Globus pallidus (tissue), 1 donor: ENCODE measurements around the gene XKR3.
"Not testable (repeated sequence)": the region's sequence is repeated elsewhere in the genome, so short reads cannot be mapped to it uniquely, and the experiment has no call there.

Experiments
- DNase-seq: peaks from one replicate; pipeline ENCODE4 v3.0.0-alpha.2; 2015; ENCODE audit warnings: low spot score

Gene XKR3

DNA sequence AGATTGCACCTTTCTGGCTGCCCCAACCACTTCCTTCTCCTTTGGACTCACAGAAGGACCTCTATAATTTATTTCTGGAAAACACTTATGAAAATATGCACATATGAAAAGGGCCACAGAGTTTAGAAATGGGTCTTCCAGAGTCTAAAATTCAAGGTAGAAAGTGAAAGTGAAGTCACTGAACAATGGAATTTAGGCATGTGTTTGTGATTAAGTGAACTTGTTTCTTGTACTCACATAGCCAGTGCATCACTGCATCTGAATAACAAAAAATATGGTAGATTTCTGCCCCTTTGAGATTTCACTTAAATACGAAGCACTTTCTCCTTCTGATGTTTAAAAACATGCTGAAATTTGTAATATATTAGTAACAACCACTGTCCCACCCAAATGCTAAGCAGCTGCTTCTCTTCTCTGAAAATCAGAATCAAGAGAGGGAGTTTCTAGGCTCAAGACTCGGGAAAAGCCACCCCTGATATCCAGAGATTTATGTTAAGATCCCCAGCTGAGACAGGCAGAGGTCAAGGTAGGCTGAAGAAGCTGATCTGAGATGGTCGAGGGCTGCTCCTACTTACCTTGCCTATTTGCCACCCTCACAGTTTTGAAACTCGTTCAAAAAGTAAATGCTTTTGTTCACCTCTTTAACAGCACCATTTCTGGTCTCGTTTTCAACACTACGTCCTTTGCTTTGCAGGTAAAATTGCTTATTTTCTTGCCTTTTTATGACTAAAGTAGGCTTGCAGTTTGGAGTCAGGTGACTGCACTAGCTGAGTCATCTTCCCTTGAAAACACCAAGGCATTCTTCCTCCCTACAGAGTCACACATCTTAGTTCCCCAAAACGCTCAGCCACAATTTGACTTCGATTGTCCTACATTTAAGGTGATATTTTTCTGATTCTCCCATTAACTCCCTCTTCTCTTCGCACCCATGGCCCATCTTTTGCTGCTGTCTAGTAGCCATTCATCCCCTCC, at the start of gene XKR3:
XKR3 (minus strand) TSS at position 696 of the 972 bp plus-strand sequence. CDS start 17,338 bp downstream, outside the sequence.
- DNase-seq: peak; percentile 4

DNA sequence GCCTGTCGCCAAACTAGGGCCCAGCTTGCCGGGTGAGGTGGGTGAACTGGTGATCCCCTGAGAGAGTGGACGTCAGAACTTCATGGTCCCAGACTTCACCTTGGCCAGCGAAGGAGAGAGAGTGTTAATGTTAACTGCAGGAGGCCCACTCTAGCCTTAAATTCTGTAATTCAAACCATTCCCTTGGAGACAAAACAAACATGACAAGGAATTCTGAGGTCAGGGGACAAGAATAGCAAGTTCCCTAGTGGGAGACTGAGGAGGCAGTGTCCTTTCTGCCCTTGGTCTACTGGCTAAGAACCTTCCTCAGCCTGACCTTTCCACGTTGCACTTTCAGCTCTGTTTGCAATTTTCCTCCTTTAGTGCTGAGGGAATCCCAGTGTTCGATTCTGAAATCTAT, 44.4 kb upstream of the XKR3 start:
- not testable (repeated sequence) for DNase-seq

DNA sequence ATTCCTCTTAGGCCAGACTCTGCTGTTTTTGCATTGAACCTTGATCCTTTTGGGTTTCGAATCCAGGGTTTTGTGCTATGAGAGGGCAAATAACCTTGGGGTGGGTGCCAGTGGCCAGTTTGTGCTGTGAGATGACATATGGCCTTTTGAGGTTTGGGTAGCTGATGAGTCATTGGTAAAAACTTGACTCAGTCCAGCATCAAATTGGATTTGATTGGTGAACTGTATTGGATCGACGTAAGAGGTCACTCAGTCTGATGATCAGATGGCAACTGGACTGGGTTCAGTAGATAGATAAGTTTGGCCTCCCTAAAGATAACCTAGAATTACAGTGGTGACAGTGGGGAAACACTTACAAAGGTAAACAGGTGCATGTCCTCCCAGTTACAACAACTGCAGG, 41.0 kb upstream of the XKR3 start:
- no peak for DNase-seq

DNA sequence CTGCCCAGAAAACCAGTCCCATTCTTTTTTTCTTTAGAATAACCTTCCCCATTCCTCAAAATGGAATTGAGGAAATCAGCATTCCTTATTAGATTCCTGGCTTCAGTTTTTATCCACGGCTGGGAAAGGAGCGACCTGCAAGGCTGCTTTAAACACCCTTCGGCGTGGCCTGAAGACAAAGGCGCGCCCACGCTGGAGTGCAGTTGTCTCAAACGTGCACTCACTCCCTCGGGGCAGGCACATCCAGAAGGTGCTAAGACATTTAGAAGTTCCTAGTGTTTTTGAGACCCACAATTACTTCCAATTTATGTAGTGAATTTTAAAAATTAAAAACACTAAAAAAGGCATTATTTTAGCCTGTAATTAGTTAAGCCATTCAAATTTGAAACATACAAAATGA, 31.6 kb upstream of the XKR3 start:
- DNase-seq: not testable (repeated sequence)

DNA sequence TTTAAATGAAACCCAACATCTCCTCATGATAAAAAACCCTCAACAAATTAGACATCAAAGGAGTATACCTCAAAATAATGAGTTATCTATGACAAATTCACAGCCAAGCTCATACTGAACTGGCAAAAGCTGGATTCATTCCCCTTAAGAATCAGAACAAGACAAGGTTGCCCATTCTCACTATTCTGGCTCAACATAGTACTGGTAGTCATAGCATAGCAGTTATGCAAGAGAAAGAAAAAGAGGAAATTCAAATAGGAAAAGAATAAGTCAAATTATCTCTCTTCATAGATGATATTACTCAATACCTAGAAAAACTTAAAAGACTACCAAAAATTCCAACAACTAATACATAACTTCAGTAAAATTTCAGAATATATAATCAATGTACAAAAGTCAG, 29.4 kb upstream of the XKR3 start:
- DNase-seq: no peak

GRCh38 chr22:16851268-16851996, 26.2 kb upstream of the XKR3 start:
- not testable (repeated sequence) for DNase-seq

- no peak for DNase-seq
These were observed 22.1 kb upstream of the XKR3 start for GRCh38 chr22:16847271-16847670.

GRCh38 chr22:16845881-16846280, 20.7 kb upstream of the XKR3 start:
- DNase-seq: no peak

GRCh38 chr22:16845465-16845864, 20.3 kb upstream of the XKR3 start:
- DNase-seq: no peak

GRCh38 chr22:16844529-16844928, 19.3 kb upstream of the XKR3 start:
- DNase-seq: no peak

DNA sequence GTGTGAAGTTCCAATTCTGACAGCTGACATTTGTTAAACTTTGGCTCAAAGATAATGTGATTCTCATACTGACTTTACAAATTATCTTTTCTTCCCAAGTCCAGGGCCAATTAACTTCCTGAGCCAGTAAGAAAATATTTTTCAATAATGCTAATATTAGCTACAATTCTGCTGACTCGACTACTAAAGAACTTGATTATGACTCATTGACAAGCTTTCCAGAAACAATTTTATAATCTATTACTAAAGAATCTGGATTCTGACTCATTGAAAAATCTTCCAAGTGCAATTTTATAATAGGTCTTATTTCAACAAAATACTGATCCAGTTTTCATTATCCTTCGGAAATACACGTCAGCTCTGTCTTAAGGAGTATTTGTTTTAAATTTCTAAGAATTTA, 12.9 kb upstream of the XKR3 start:
- no peak for DNase-seq

GRCh38 chr22:16834971-16835370, 9.8 kb upstream of the XKR3 start:
- peak; percentile 12 for DNase-seq

DNA sequence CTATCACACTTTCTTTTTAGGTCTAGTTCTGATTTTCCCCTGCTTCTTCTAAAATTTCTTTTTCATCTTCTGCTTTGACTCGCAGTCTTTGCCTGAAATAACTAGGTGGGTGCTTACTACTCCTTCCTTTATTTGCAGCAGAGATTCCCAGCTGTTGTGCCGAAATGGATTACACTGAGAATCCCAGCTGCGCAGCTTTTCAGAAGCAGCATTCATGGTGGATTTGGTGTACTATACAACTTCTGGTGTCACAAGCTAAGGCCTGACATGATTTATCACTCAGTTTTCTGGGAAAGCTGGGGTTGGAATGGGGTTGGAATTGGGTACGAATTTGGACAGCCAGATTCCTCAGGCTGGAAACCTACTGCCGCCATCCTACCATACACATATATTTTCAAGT, 6.0 kb upstream of the XKR3 start:
- DNase-seq: no peak

GRCh38 chr22:16829985-16830384, 4.8 kb upstream of the XKR3 start:
- DNase-seq: no peak

DNA sequence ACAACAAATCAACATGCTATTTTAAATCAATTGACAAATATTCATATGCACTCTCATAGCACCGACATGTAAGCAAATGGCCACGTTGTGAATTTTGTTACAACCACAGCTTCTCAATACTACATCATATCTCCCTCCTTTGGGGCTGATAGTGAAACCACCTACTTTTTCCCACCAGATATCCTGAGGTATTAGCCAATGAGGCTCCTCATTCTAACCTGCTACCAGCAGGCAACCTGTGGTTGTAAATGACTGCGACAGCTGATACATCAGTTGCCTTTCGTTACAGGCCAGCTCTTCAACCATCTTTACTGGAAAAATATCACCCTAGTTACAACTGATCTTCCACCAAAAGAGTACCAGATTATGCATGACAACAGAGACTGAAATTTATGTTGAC, 3.7 kb upstream of the XKR3 start:
- DNase-seq: no peak

DNA sequence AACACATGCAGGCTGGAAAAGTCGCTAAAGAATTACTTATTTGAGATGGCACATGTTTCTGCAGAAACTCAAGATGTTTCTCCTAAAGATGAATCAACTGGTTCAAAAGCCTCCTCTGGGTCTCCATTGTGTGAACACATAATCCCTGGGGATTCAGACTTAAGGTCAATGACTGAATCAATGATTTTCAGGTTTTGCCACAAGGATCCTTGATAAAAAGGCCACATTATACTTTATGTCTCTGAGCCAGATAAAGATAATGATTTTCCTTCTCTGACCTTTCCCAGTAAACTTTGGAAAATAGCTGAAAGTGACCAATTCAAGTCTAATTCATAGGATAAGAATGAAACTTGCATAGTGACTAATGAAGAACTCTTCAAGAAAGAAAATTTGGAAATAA, 2.3 kb upstream of the XKR3 start:
- no peak for DNase-seq

GRCh38 chr22:16819249-16819648, 6.0 kb downstream of the XKR3 start:
- no peak for DNase-seq

DNA sequence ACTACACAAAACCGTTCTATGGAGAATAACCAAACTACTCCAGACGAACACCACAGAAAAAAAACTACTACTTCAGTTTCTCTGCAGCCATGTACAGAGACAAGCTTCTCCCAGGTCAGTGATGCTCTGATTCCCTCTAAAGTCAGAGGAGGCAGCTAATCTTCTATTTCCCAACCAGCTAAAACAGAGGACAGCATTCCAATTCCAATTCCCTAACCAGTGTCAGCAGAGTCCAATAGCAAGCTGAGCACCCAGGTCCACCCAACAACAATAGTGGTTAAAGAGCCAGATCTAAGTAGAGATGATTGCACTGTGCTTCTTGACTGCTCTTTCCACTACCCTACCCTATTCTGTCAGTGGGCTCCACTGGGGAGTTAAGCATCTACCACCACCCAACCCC, 6.7 kb downstream of the XKR3 start:
- no peak for DNase-seq

- no peak for DNase-seq
These were observed 10.1 kb downstream of the XKR3 start for GRCh38 chr22:16815073-16815472.

DNA sequence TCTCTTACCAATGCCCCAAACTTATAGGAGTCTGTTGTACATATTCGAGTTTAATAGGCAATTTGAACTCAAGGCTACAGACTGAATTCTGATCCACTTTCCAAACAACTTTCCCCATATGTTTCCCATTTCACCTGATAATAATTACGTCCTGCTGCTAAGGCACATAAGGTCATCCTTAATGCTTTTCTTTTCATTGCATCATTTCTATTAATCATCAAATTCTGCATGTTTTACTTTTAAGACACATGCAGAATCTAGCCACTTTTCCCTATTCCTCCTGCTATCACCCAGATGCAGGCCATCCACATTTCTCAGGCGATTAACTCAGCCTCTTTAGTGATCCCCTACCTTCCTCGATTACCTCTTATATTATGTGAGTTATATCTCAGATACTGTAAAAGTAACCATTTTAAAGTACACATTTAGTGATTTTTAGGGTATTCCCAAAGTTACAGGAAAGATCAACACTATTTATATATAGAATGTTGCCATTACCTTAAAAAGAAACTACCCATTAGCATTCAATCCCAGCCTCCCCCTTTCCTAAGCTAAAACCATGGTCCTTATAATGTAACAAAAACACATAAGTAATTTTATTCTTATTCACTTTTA, 14.9 kb downstream of the XKR3 start:
- no peak for DNase-seq

DNA sequence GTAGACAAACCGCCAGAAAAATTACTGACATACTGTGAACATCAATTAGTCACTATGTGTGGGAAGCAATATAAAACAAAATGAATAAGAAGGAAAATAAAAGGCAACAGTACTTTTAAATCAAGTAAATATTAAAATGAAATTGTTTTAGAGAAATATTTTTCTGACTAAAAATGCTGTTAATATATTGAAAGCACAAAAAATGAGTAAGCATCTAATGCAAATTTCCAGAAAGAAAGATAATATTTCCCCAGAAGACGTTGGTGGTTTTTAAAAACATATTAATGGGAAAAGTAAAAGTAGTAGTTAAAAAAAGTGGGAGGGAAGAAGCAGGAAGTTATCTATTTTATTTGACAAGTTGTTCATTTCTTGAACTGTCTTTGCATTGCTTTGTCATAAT, 16.5 kb downstream of the XKR3 start:
- no peak for DNase-seq

- DNase-seq: no peak
These were observed 18.1 kb downstream of the XKR3 start for GRCh38 chr22:16807109-16807508.

DNA sequence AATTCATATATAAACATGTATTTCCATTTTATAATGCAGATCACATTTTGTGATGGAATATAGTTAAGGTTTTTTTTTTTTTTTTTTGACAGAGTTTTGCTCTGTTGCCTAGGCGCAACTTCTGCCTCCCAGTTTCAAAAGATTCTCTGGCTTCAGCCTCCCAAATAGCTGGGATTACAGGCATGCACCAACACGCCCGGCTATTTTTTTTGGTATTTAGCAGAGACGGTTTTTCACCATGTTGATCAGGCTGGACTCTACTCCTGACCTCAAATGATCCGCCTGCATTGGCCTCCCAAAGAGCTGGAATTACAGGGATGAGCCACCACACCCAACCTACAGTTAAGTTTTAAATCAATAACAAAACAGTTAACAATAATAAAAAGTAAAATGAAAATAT, 18.8 kb downstream of the XKR3 start:
- no peak for DNase-seq
